Measurements from ENCODE around the gene CACNB2. TPM values are rescaled to one million over a fixed set of nuclear protein-coding genes. Genes with fewer than 3 reads are reported as not detected.
A peak's percentile ranks its signal among the peaks of the same experiment; 100 is the strongest.

CACNB2 gene
- polyA plus RNA-seq, 1 of the 3 experiments (the other 2 are of a cell fraction), result 0.74 TPM

DNA sequence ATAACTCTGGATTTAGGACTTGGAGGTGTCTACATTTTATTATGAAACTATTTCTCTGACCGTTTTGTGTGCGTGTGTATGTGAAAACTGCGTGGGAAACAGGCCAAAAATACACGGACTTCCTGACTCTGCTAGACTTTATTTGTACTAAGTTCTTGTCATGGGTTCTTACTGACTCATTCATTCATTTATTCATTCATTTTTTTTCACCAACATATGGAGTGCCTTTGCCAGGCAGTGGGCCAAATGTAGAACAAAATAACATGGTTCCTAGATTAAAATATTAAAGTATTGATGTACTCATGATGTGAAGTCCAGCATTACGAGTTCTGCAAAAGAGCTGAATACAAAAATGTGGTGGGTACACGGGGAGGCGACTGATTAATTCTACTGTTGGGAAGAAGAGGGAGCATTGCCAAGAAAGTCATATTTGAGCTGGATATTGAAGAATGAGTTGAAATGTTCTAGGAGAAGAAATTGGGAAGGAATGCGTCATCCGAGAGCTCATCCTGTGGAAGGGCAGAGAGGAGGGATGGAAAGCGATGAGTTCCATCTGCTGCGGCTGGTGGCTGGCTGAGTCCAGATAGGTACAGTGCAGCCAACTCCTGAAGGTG lies 24.6 kb downstream of the CACNB2 start:
- Histone ChIP-seq H3K4me2 (peak overlapping the region; percentile 46; the same call in 1 of the 2 replicates), H3K36me3 (replicated peaks in 1 of 2; ENCODE audit: control insufficient read depth in 1 of 2, insufficient read depth in 2 of 2, low read length in 1 of 2) (no peaks in the 10 kb centered on the region), H3F3A (replicated peaks; ENCODE audit: insufficient read depth) (peaks cover 13% of the 10 kb centered on the region), H3K9me2 (no peaks in the 10 kb centered on the region), H3K79me2 (ENCODE audit: insufficient read depth) (no peaks in the 10 kb centered on the region), H3K4me3 (ENCODE audit: low read depth in 2 of 2, low read length in 1 of 2) (peak overlapping the region in 1 of 2 experiments; percentile 5; a peak in 1 of 4 replicates), H3K27me3 (ENCODE audit: insufficient read depth) (no peaks in the 10 kb centered on the region), H3K4me1 (ENCODE audit: control insufficient read depth in 1 of 2, insufficient read depth in 2 of 2, low read depth in 1 of 2, low read length in 1 of 2) (peaks cover 4 to 18% of the 10 kb centered on the region in 2 experiments), H3K27ac (ENCODE audit: low read depth in 2 of 2, low read length in 1 of 2) (peak overlapping the region; percentile 64 to 79), H4K20me1 (ENCODE audit: insufficient read depth) (no peaks in the 10 kb centered on the region), H2AFZ (ENCODE audit: low read depth) (0 out of 2 replicates have a peak overlapping the region, but pooled peaks have one; percentile 12), H3K9ac (0 out of 2 replicates have a peak overlapping the region, but pooled peaks have one; percentile 26), H3K9me3 (no peaks in the 10 kb centered on the region)
- WGBS (ENCODE audit: low lambda C conversion rate), result 41% methylated on average over 11 of the region's 11 CpGs
- DNase-seq, result no peak
- TF ChIP-seq NFIC (IDR thresholded peaks at IDR 0.05; ENCODE audit: borderline replicate concordance) (peak; percentile 56), TEAD4 (IDR thresholded peaks at IDR 0.05; ENCODE audit: borderline replicate concordance, insufficient read depth) (no peak), JUND (IDR thresholded peaks at IDR 0.05) (peak; percentile 14; the same call in 1 of the 2 replicates), TCF12 (IDR thresholded peaks at IDR 0.05) (0 out of 2 replicates have a peak, but pooled peaks have one; percentile 11), FOSL2 (IDR thresholded peaks at IDR 0.05; ENCODE audit: borderline replicate concordance, low read depth) (0 out of 2 replicates have a peak, but pooled peaks have one; percentile 3), SMC3 (IDR thresholded peaks at IDR 0.05; ENCODE audit: low read depth, low read length) (no peak)
- TF ChIP-seq, protein P1, sequence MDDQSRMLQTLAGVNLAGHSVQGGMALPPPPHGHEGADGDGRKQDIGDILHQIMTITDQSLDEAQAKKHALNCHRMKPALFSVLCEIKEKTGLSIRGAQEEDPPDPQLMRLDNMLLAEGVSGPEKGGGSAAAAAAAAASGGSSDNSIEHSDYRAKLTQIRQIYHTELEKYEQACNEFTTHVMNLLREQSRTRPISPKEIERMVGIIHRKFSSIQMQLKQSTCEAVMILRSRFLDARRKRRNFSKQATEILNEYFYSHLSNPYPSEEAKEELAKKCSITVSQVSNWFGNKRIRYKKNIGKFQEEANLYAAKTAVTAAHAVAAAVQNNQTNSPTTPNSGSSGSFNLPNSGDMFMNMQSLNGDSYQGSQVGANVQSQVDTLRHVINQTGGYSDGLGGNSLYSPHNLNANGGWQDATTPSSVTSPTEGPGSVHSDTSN (IDR thresholded peaks at IDR 0.05), result peak; percentile 19; the same call in 1 of the 2 replicates
- TF ChIP-seq, protein P2, sequence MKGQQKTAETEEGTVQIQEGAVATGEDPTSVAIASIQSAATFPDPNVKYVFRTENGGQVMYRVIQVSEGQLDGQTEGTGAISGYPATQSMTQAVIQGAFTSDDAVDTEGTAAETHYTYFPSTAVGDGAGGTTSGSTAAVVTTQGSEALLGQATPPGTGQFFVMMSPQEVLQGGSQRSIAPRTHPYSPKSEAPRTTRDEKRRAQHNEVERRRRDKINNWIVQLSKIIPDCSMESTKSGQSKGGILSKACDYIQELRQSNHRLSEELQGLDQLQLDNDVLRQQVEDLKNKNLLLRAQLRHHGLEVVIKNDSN (IDR thresholded peaks at IDR 0.05; ENCODE audit: borderline replicate concordance, low read depth), result no peak
- ChIA-PET POLR2A (no interaction called here), CTCF (no interaction called here)

DNA sequence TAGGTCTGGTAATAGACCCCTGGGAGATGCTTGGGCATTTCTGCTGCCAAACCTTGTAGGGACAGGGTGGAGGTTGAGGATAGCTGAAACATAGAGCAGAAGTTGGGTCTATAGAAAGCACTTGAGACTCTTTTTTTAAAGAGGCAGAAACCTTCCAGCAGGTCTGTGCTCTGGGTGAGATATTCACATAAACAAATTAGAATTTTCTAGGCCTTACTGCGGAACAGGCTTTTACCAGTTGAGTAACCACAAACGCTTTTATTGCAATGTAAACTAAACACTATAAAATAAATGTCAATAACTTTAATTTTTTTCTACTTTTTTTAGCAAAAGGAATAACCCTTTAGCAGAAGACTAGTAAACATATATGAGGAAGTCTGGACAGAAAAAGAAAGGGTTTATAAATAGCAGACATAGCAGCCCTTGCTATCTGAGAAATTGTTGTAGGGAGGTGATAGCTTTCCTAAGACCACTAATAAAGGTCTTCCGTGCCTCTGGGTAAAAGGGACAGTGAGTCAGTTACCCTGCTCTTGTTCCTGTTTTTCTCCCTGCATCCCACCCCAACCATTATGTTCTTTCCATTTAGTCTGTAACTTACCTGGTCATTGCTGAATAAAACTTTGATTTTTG lies 38.7 kb downstream of the CACNB2 start:
- Histone ChIP-seq H3K4me1 (ENCODE audit: control insufficient read depth in 1 of 2, insufficient read depth in 2 of 2, low read depth in 1 of 2, low read length in 1 of 2) (peaks cover 5 to 16% of the 10 kb centered on the region in 2 experiments; a peak in 3 of 4 replicates), H3K79me2 (ENCODE audit: insufficient read depth) (no peaks in the 10 kb centered on the region), H3F3A (replicated peaks; ENCODE audit: insufficient read depth) (no peaks in the 10 kb centered on the region), H3K4me3 (ENCODE audit: low read depth in 2 of 2, low read length in 1 of 2) (no peak overlapping the region), H3K9ac (no peak overlapping the region), H3K4me2 (no peak overlapping the region), H3K27me3 (ENCODE audit: insufficient read depth) (no peaks in the 10 kb centered on the region), H2AFZ (ENCODE audit: low read depth) (peak overlapping the region; percentile 78; the same call in 1 of the 2 replicates), H3K9me3 (no peaks in the 10 kb centered on the region), H3K27ac (ENCODE audit: low read depth in 2 of 2, low read length in 1 of 2) (no peak overlapping the region; a peak in 2 of 4 replicates), H4K20me1 (ENCODE audit: insufficient read depth) (no peaks in the 10 kb centered on the region), H3K9me2 (no peaks in the 10 kb centered on the region), H3K36me3 (replicated peaks in 1 of 2; ENCODE audit: control insufficient read depth in 1 of 2, insufficient read depth in 2 of 2, low read length in 1 of 2) (no peaks in the 10 kb centered on the region)
- ChIA-PET POLR2A (no interaction called here), CTCF (interaction anchor here (0.8 kb wide), 1 partner anchor 60 kb away, joined by 3 read pairs; no protein-coding TSS in a partner anchor)
- 65% methylated on average over 3 of the region's 3 CpGs for WGBS (ENCODE audit: low lambda C conversion rate)
- DNase-seq, result no peak
- TF ChIP-seq, protein P3, sequence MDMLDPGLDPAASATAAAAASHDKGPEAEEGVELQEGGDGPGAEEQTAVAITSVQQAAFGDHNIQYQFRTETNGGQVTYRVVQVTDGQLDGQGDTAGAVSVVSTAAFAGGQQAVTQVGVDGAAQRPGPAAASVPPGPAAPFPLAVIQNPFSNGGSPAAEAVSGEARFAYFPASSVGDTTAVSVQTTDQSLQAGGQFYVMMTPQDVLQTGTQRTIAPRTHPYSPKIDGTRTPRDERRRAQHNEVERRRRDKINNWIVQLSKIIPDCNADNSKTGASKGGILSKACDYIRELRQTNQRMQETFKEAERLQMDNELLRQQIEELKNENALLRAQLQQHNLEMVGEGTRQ (IDR thresholded peaks at IDR 0.05; ENCODE audit: borderline replicate concordance, low read depth, low read length), result no peak
- TF ChIP-seq EP300 (IDR thresholded peaks at IDR 0.05; ENCODE audit: borderline replicate concordance in 1 of 2, low read depth in 1 of 2, low read length in 1 of 2) (no peak), FOXM1 (IDR thresholded peaks at IDR 0.05; ENCODE audit: low read depth) (no peak), GATA2 (CRISPR knock-in tag; IDR thresholded peaks at IDR 0.05) (no peak), ELF1 (IDR thresholded peaks at IDR 0.05) (no peak), TCF12 (IDR thresholded peaks at IDR 0.05) (no peak), SMC3 (IDR thresholded peaks at IDR 0.05; ENCODE audit: low read depth, low read length) (no peak), SIN3A (IDR thresholded peaks at IDR 0.05; ENCODE audit: borderline replicate concordance, low read depth, low read length) (no peak), JUND (IDR thresholded peaks at IDR 0.05) (no peak), FOSL2 (IDR thresholded peaks at IDR 0.05; ENCODE audit: borderline replicate concordance, low read depth) (no peak)
- TF ChIP-seq, protein P4, sequence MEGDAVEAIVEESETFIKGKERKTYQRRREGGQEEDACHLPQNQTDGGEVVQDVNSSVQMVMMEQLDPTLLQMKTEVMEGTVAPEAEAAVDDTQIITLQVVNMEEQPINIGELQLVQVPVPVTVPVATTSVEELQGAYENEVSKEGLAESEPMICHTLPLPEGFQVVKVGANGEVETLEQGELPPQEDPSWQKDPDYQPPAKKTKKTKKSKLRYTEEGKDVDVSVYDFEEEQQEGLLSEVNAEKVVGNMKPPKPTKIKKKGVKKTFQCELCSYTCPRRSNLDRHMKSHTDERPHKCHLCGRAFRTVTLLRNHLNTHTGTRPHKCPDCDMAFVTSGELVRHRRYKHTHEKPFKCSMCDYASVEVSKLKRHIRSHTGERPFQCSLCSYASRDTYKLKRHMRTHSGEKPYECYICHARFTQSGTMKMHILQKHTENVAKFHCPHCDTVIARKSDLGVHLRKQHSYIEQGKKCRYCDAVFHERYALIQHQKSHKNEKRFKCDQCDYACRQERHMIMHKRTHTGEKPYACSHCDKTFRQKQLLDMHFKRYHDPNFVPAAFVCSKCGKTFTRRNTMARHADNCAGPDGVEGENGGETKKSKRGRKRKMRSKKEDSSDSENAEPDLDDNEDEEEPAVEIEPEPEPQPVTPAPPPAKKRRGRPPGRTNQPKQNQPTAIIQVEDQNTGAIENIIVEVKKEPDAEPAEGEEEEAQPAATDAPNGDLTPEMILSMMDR (IDR thresholded peaks at IDR 0.05), result no peak
- TF ChIP-seq, protein P5, sequence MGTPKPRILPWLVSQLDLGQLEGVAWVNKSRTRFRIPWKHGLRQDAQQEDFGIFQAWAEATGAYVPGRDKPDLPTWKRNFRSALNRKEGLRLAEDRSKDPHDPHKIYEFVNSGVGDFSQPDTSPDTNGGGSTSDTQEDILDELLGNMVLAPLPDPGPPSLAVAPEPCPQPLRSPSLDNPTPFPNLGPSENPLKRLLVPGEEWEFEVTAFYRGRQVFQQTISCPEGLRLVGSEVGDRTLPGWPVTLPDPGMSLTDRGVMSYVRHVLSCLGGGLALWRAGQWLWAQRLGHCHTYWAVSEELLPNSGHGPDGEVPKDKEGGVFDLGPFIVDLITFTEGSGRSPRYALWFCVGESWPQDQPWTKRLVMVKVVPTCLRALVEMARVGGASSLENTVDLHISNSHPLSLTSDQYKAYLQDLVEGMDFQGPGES (IDR thresholded peaks at IDR 0.05; ENCODE audit: low read depth, low read length), result no peak
